ENCODE measurements around the gene RUBCNL.
A peak's percentile ranks its signal among the peaks of the same experiment; 100 is the strongest.

Gene RUBCNL

GRCh38 chr13:46307554-46307953 is 79.5 kb downstream of the RUBCNL start:
- DNase-seq (ENCODE audit: low read depth in 3 of 3) = no peak

- DNase-seq (ENCODE audit: low read depth in 3 of 3) = no peak
These were observed 82.5 kb downstream of the RUBCNL start for GRCh38 chr13:46304546-46304945.

GRCh38 chr13:46303742-46304385 is 83.2 kb downstream of the RUBCNL start:
- DNase-seq (ENCODE audit: low read depth in 3 of 3) = no peak

- no peak for DNase-seq (ENCODE audit: low read depth in 3 of 3)
These were observed 89.7 kb downstream of the RUBCNL start for GRCh38 chr13:46297361-46297811.

- DNase-seq (ENCODE audit: low read depth in 3 of 3) = no peak
These were observed 90.1 kb downstream of the RUBCNL start for GRCh38 chr13:46296921-46297320.

GRCh38 chr13:46296115-46296822 is 90.8 kb downstream of the RUBCNL start:
- DNase-seq (ENCODE audit: low read depth in 3 of 3) = no peak

GRCh38 chr13:46295491-46296114 is 91.4 kb downstream of the RUBCNL start:
- DNase-seq (ENCODE audit: low read depth in 3 of 3) = peak in 2 of 3 experiments; percentile 14 to 19

GRCh38 chr13:46293436-46293835 is 93.6 kb downstream of the RUBCNL start:
- DNase-seq (ENCODE audit: low read depth in 3 of 3) = no peak
